Ishikawa (cell line): ENCODE measurements around the gene FOXE3.

Source experiments
- CEBPB ChIP-seq: IDR thresholded peaks from 2 replicates; pipeline ENCODE4 v1.6.1; 2012
- CREB1 ChIP-seq: IDR thresholded peaks from 2 replicates; pipeline ENCODE4 v1.6.1; 2012; ENCODE audit warnings: low read depth
- EGR1 ChIP-seq: IDR thresholded peaks from 2 replicates; pipeline ENCODE4 v1.6.1; 2012
- EP300 ChIP-seq: IDR thresholded peaks from 2 replicates; pipeline ENCODE4 v1.6.1; 2012; ENCODE audit warnings: borderline replicate concordance
- FOXM1 ChIP-seq: IDR thresholded peaks from 2 replicates; pipeline ENCODE4 v1.6.1; 2012; ENCODE audit warnings: low read depth, borderline replicate concordance
- MAX ChIP-seq: IDR thresholded peaks from 2 replicates; pipeline ENCODE4 v1.6.1; 2012
- NFIC ChIP-seq: IDR thresholded peaks from 2 replicates; pipeline ENCODE4 v1.6.1; 2012
- RAD21 ChIP-seq: IDR thresholded peaks from 2 replicates; pipeline ENCODE4 v1.6.1; 2012; ENCODE audit warnings: low read depth
- REST ChIP-seq: IDR thresholded peaks from 2 replicates; pipeline ENCODE4 v1.6.1; 2012; ENCODE audit warnings: low read depth, mild to moderate bottlenecking
- TAF1 ChIP-seq: IDR thresholded peaks from 2 replicates; pipeline ENCODE4 v1.6.1; 2012; ENCODE audit warnings: low read depth, mild to moderate bottlenecking
- TCF12 ChIP-seq: IDR thresholded peaks from 2 replicates; pipeline ENCODE4 v1.6.1; 2012; ENCODE audit warnings: low read depth
- TEAD4 ChIP-seq: IDR thresholded peaks from 2 replicates; pipeline ENCODE4 v1.6.1; 2012
- USF1 ChIP-seq: IDR thresholded peaks from 2 replicates; pipeline ENCODE4 v1.6.1; 2012
- YY1 ChIP-seq: IDR thresholded peaks from 2 replicates; pipeline ENCODE4 v1.6.1; 2012; ENCODE audit warnings: low read depth
- ZBTB7A ChIP-seq: IDR thresholded peaks from 2 replicates; pipeline ENCODE4 v1.6.1; 2012; ENCODE audit warnings: low read depth

The FOXE3 gene

DNA sequence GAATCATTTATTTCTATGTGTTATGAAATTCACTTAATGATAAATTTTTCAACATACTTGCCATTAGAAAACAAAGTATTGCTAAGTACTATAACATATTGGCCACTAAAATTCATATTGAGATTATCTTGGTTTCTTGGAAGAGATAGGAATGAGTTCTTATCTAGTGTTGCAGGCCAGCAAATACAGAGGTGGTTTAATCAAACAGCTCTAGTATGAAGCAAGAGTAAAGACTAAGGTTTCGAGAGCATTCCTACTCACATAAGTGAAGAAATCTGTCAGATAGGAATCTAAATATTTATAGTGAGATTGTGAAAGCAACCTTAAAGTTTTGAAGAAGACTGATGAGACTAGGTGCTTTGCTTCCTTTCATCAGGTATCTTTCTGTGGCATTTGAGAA, 37.9 kb upstream of the FOXE3 start:
- TF ChIP-seq FOXM1 (no peak), REST (no peak), RAD21 (no peak), TEAD4 (no peak), MAX (no peak), EP300 (no peak), NFIC (no peak), TAF1 (no peak), USF1 (no peak)

- TF ChIP-seq RAD21, result no peak
- no peak for TF ChIP-seq TAF1
- no peak for TF ChIP-seq FOXM1
- TF ChIP-seq EGR1, result no peak
These were observed 35.4 kb upstream of the FOXE3 start for GRCh38 chr1:47380699-47381098.

- TF ChIP-seq EP300 (no peak), NFIC (no peak), YY1 (no peak), MAX (no peak), USF1 (no peak), EGR1 (no peak), CEBPB (no peak), ZBTB7A (no peak), TEAD4 (no peak), CREB1 (no peak), REST (no peak), TAF1 (no peak), FOXM1 (no peak)
These were observed 33.6 kb upstream of the FOXE3 start for GRCh38 chr1:47382399-47382983.

- no peak for TF ChIP-seq CREB1
- TF ChIP-seq REST, result no peak
- no peak for TF ChIP-seq RAD21
- TF ChIP-seq FOXM1, result no peak
- no peak for TF ChIP-seq TAF1
- TF ChIP-seq EP300, result no peak
- no peak for TF ChIP-seq ZBTB7A
- TF ChIP-seq TEAD4, result no peak
- no peak for TF ChIP-seq CEBPB
- TF ChIP-seq USF1, result no peak
- no peak for TF ChIP-seq EGR1
- TF ChIP-seq TCF12, result no peak
- no peak for TF ChIP-seq NFIC
- TF ChIP-seq YY1, result no peak
- no peak for TF ChIP-seq MAX
These were observed 32.0 kb upstream of the FOXE3 start for GRCh38 chr1:47384083-47384482.
